Measurements from ENCODE around the gene CCDC33.

The CCDC33 gene

DNA sequence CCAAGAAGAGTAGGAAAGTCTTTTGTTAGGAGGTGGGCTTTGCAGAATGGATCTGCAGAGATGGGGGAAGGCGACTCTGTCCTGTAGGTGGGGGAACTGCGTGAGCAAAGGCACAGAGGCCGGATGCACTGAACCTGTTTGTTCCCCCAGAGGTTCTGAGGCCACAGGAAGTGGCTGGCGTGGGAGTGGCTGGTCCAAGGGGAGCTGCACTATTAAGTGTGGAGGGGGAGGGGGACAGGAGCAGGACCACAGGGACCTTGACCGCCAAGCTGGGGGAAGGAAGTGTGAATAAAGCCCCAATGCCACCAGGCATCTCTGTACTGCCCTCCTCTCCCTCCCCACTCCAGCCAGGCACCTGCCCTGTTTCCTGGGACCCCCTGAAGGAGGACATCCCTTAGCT, 79.5 kb downstream of the CCDC33 start:
- TF ChIP-seq ZNF274 (IDR thresholded peaks at IDR 0.05; ENCODE audit: low read depth, low read length), result no peak
- TF ChIP-seq YY1 (IDR thresholded peaks at IDR 0.05; ENCODE audit: insufficient read depth, insufficient read length), result no peak
- no peak for TF ChIP-seq SUZ12 (IDR thresholded peaks at IDR 0.05; ENCODE audit: extremely low read depth, insufficient read depth, insufficient read length)
- Histone ChIP-seq H3K27me3 (ENCODE audit: insufficient read depth, insufficient read length) (peaks cover 6% of the 10 kb centered on the region), H3K9ac (ENCODE audit: insufficient read length, low read depth) (no peak overlapping the region), H3K4me3 (ENCODE audit: insufficient read length, low read depth) (no peak overlapping the region), H3K4me1 (ENCODE audit: insufficient read depth, insufficient read length) (peaks cover 39% of the 10 kb centered on the region), H3K36me3 (ENCODE audit: insufficient read depth, insufficient read length, low read length) (no peaks in the 10 kb centered on the region), H3K9me3 (ENCODE audit: insufficient read depth, low read length) (no peaks in the 10 kb centered on the region)
- DNase-seq (ENCODE audit: low read depth, low spot score), result no peak

GRCh38 chr15:74316141-74316540, 80.0 kb downstream of the CCDC33 start:
- H3K4me3 ChIP-seq (ENCODE audit: insufficient read length, low read depth), result no peak overlapping the region
- no peaks in the 10 kb centered on the region for H3K9me3 ChIP-seq (ENCODE audit: insufficient read depth, low read length)
- no peak for DNase-seq (ENCODE audit: low read depth, low spot score)
- H3K27me3 ChIP-seq (ENCODE audit: insufficient read depth, insufficient read length), result peaks cover 3% of the 10 kb centered on the region
- TF ChIP-seq SUZ12 (IDR thresholded peaks at IDR 0.05; ENCODE audit: extremely low read depth, insufficient read depth, insufficient read length) (no peak), ZNF274 (IDR thresholded peaks at IDR 0.05; ENCODE audit: low read depth, low read length) (no peak), YY1 (IDR thresholded peaks at IDR 0.05; ENCODE audit: insufficient read depth, insufficient read length) (no peak)
- no peaks in the 10 kb centered on the region for H3K36me3 ChIP-seq (ENCODE audit: insufficient read depth, insufficient read length, low read length)
- H3K4me1 ChIP-seq (ENCODE audit: insufficient read depth, insufficient read length), result peaks cover 42% of the 10 kb centered on the region
- H3K9ac ChIP-seq (ENCODE audit: insufficient read length, low read depth), result no peak overlapping the region

GRCh38 chr15:74317820-74318375, 81.8 kb downstream of the CCDC33 start:
- no peak overlapping the region for H3K4me3 ChIP-seq (ENCODE audit: insufficient read length, low read depth)
- TF ChIP-seq SUZ12 (IDR thresholded peaks at IDR 0.05; ENCODE audit: extremely low read depth, insufficient read depth, insufficient read length), result no peak
- TF ChIP-seq YY1 (IDR thresholded peaks at IDR 0.05; ENCODE audit: insufficient read depth, insufficient read length), result no peak
- no peak for TF ChIP-seq ZNF274 (IDR thresholded peaks at IDR 0.05; ENCODE audit: low read depth, low read length)
- DNase-seq (ENCODE audit: low read depth, low spot score), result no peak
- H3K4me1 ChIP-seq (ENCODE audit: insufficient read depth, insufficient read length), result peaks cover 36% of the 10 kb centered on the region
- no peaks in the 10 kb centered on the region for H3K27me3 ChIP-seq (ENCODE audit: insufficient read depth, insufficient read length)
- H3K36me3 ChIP-seq (ENCODE audit: insufficient read depth, insufficient read length, low read length), result no peaks in the 10 kb centered on the region
- peak overlapping the region; percentile 42 for H3K9ac ChIP-seq (ENCODE audit: insufficient read length, low read depth)
- H3K9me3 ChIP-seq (ENCODE audit: insufficient read depth, low read length), result no peaks in the 10 kb centered on the region

DNA sequence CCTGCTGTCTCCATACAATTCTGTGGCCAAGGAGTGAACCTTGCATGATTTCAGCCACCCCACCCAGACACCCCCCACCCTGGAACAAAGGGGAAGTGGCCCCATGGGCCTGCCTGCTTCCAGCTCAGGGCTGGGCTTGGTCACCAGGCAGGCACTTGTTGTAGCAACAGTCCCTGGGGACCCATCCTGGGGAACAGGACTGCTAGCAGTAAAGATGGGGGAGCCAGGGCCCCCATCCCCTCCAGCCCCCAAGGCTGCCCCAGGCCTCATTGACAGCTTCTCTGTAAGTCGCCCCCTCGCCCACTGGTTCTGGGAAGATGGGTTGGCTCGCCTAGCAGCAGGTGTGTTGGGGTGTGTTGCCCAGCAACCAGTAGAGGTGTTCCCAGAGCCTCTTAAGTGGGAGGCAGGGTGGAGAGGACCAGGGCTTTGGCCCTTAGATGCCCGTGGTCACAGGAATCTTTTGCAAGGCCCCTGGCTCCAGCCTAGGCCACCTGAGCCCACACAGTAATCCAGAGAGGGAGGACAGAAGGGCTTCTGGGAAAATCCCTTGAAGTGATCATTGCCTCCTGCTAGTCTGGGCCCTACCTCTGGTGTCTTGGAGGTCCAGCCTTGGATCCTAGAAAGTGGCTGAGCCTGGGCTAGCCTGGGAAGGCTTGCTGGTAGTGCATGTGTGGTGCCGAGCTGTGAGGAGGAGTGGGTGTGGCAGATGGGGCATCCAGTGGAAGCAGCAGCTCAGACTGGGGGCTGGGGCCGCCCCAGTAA, 82.4 kb downstream of the CCDC33 start:
- no peak for DNase-seq (ENCODE audit: low read depth, low spot score)
- peaks cover 36% of the 10 kb centered on the region for H3K4me1 ChIP-seq (ENCODE audit: insufficient read depth, insufficient read length)
- H3K9ac ChIP-seq (ENCODE audit: insufficient read length, low read depth), result peak overlapping the region; percentile 26

DNA sequence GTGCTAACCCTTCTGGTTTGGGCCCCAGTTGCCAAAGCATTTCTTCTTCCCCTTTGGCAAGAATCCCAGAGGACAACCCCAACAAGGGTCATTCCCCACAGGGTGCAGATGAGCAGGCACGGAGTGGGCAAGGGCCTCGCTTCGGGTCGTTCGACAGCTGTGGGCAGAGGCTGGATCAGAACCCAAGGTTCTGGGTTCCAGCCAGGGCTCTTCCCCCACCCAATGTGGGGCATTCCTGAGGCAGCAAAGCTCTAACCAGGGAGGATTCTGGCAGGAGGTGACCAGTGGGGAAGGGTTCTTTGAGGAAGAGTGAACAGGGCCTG, 83.0 kb downstream of the CCDC33 start:
- Histone ChIP-seq H3K27me3 (ENCODE audit: insufficient read depth, insufficient read length) (no peaks in the 10 kb centered on the region), H3K9ac (ENCODE audit: insufficient read length, low read depth) (peak overlapping the region; percentile 28), H3K36me3 (ENCODE audit: insufficient read depth, insufficient read length, low read length) (no peaks in the 10 kb centered on the region), H3K4me3 (ENCODE audit: insufficient read length, low read depth) (no peak overlapping the region), H3K9me3 (ENCODE audit: insufficient read depth, low read length) (no peaks in the 10 kb centered on the region), H3K4me1 (ENCODE audit: insufficient read depth, insufficient read length) (peaks cover 36% of the 10 kb centered on the region)
- TF ChIP-seq SUZ12 (IDR thresholded peaks at IDR 0.05; ENCODE audit: extremely low read depth, insufficient read depth, insufficient read length) (no peak), YY1 (IDR thresholded peaks at IDR 0.05; ENCODE audit: insufficient read depth, insufficient read length) (no peak), ZNF274 (IDR thresholded peaks at IDR 0.05; ENCODE audit: low read depth, low read length) (no peak)
- no peak for DNase-seq (ENCODE audit: low read depth, low spot score)

More for the DNA sequence above, 82.4 kb downstream of the CCDC33 start:
- Histone ChIP-seq H3K4me3 (ENCODE audit: insufficient read length, low read depth) (no peak overlapping the region), H3K9me3 (ENCODE audit: insufficient read depth, low read length) (no peaks in the 10 kb centered on the region), H3K36me3 (ENCODE audit: insufficient read depth, insufficient read length, low read length) (no peaks in the 10 kb centered on the region), H3K27me3 (ENCODE audit: insufficient read depth, insufficient read length) (no peaks in the 10 kb centered on the region)
- no peak for TF ChIP-seq YY1 (IDR thresholded peaks at IDR 0.05; ENCODE audit: insufficient read depth, insufficient read length)
- TF ChIP-seq SUZ12 (IDR thresholded peaks at IDR 0.05; ENCODE audit: extremely low read depth, insufficient read depth, insufficient read length), result no peak
- no peak for TF ChIP-seq ZNF274 (IDR thresholded peaks at IDR 0.05; ENCODE audit: low read depth, low read length)

- no peaks in the 10 kb centered on the region for H3K9me3 ChIP-seq (ENCODE audit: insufficient read depth, low read length)
- DNase-seq (ENCODE audit: low read depth, low spot score), result peak; percentile 85
- no peak overlapping the region for H3K4me3 ChIP-seq (ENCODE audit: insufficient read length, low read depth)
- TF ChIP-seq YY1 (IDR thresholded peaks at IDR 0.05; ENCODE audit: insufficient read depth, insufficient read length) (no peak), ZNF274 (IDR thresholded peaks at IDR 0.05; ENCODE audit: low read depth, low read length) (no peak), SUZ12 (IDR thresholded peaks at IDR 0.05; ENCODE audit: extremely low read depth, insufficient read depth, insufficient read length) (no peak)
- no peak overlapping the region for H3K9ac ChIP-seq (ENCODE audit: insufficient read length, low read depth)
- H3K36me3 ChIP-seq (ENCODE audit: insufficient read depth, insufficient read length, low read length), result no peaks in the 10 kb centered on the region
- no peaks in the 10 kb centered on the region for H3K27me3 ChIP-seq (ENCODE audit: insufficient read depth, insufficient read length)
- H3K4me1 ChIP-seq (ENCODE audit: insufficient read depth, insufficient read length), result peaks cover 34% of the 10 kb centered on the region
Observed at GRCh38 chr15:74319596-74320351, 83.6 kb downstream of the CCDC33 start.
